Ishikawa (cell line): ENCODE measurements around the gene BCAP31.

Experiments
- CREB1 ChIP-seq: IDR thresholded peaks from 2 replicates; pipeline ENCODE4 v1.6.1; 2012; ENCODE audit warnings: low read depth
- EGR1 ChIP-seq: IDR thresholded peaks from 2 replicates; pipeline ENCODE4 v1.6.1; 2012
- EP300 ChIP-seq: IDR thresholded peaks from 2 replicates; pipeline ENCODE4 v1.6.1; 2012; ENCODE audit warnings: borderline replicate concordance
- FOXM1 ChIP-seq: IDR thresholded peaks from 2 replicates; pipeline ENCODE4 v1.6.1; 2012; ENCODE audit warnings: low read depth, borderline replicate concordance
- REST ChIP-seq: IDR thresholded peaks from 2 replicates; pipeline ENCODE4 v1.6.1; 2012; ENCODE audit warnings: low read depth, mild to moderate bottlenecking
- YY1 ChIP-seq: IDR thresholded peaks from 2 replicates; pipeline ENCODE4 v1.6.1; 2012; ENCODE audit warnings: low read depth

- no peak for TF ChIP-seq YY1
- TF ChIP-seq EP300: no peak
- TF ChIP-seq CREB1: no peak
- TF ChIP-seq FOXM1: no peak
- no peak for TF ChIP-seq REST
- TF ChIP-seq EGR1: no peak
Observed at GRCh38 chrX:153755136-153755535, 30.9 kb upstream of the BCAP31 start.
